HG02885 (cell line): ENCODE measurements around the gene RIPPLY1.

Experiments used
- ATAC-seq: cut with Tn5 transposase; IDR thresholded peaks from one replicate; pipeline ENCODE4 v1.9.1; 2021; ENCODE audit warnings: mild to moderate bottlenecking; ENCODE audit not compliant: unreplicated experiment, poor library complexity

The RIPPLY1 gene

GRCh38 chrX:106862972-106863688, 40.0 kb downstream of the RIPPLY1 start:
- peak; percentile 84 for ATAC-seq
